ENCODE data around the gene SMARCA1. TPM values are rescaled to one million over a fixed set of nuclear protein-coding genes. Genes with fewer than 3 reads are reported as not detected.

The SMARCA1 gene, protein sequence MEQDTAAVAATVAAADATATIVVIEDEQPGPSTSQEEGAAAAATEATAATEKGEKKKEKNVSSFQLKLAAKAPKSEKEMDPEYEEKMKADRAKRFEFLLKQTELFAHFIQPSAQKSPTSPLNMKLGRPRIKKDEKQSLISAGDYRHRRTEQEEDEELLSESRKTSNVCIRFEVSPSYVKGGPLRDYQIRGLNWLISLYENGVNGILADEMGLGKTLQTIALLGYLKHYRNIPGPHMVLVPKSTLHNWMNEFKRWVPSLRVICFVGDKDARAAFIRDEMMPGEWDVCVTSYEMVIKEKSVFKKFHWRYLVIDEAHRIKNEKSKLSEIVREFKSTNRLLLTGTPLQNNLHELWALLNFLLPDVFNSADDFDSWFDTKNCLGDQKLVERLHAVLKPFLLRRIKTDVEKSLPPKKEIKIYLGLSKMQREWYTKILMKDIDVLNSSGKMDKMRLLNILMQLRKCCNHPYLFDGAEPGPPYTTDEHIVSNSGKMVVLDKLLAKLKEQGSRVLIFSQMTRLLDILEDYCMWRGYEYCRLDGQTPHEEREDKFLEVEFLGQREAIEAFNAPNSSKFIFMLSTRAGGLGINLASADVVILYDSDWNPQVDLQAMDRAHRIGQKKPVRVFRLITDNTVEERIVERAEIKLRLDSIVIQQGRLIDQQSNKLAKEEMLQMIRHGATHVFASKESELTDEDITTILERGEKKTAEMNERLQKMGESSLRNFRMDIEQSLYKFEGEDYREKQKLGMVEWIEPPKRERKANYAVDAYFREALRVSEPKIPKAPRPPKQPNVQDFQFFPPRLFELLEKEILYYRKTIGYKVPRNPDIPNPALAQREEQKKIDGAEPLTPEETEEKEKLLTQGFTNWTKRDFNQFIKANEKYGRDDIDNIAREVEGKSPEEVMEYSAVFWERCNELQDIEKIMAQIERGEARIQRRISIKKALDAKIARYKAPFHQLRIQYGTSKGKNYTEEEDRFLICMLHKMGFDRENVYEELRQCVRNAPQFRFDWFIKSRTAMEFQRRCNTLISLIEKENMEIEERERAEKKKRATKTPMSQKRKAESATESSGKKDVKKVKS
- total RNA-seq: 116 TPM in 3 replicates

DNA sequence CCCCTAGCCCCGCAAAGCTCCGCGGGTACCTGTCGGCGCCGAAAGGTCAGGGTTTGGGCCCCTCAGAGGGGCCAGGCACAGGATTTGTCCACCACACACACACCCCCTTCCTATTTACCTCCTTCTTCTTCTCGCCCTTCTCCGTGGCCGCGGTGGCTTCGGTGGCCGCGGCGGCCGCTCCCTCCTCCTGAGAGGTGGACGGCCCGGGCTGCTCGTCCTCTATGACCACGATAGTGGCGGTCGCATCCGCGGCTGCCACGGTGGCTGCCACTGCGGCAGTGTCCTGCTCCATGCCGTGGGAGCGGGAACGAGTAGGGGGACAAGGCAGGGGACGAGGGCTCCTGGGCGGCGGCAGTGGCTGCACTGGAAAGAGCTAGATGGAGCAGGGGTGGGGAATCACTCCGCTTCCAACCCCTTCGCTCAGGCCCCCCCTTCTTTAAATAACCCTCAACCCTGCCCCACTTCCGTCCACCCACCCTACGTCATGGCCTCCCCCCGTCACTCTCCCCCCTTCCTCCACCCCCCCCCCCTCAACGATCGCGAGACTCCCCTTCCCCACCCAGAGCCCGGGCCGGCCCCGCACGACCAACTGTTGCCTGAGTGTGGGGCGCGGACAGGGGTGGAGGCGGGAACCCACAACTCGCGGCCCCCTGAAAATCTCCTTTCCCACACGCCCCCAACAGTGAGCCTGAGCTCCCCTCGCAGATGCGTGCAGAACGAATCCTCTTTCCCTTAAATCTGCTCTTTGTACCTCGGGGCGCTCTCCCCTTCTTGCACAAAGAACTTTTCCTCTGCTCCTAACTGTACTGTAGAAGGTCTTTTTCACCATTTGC, at the start of gene SMARCA1:
Gene SMARCA1, minus strand, starts transcription at position 412 of the 833 bp plus-strand sequence. Its CDS starts 120 bp downstream, at position 292.
- DNase-seq (ENCODE audit: low spot score in 2 of 2, unreplicated experiment in 2 of 2): peak; percentile 66 to 71
- peaks cover 20% of the 10 kb centered on the region for H3K4me1 Mint-ChIP-seq
- no peaks in the 10 kb centered on the region for H3K36me3 Mint-ChIP-seq
- no peaks in the 10 kb centered on the region for H3K27me3 Mint-ChIP-seq (ENCODE audit: low read depth)
- H3K27ac Mint-ChIP-seq: peak within 1 kb of the TSS; percentile 95
- peaks cover 6% of the 10 kb centered on the region for H3K9me3 Mint-ChIP-seq
- H3K4me3 Mint-ChIP-seq: peak within 1 kb of the TSS; percentile 89
- TF ChIP-seq, protein P1, sequence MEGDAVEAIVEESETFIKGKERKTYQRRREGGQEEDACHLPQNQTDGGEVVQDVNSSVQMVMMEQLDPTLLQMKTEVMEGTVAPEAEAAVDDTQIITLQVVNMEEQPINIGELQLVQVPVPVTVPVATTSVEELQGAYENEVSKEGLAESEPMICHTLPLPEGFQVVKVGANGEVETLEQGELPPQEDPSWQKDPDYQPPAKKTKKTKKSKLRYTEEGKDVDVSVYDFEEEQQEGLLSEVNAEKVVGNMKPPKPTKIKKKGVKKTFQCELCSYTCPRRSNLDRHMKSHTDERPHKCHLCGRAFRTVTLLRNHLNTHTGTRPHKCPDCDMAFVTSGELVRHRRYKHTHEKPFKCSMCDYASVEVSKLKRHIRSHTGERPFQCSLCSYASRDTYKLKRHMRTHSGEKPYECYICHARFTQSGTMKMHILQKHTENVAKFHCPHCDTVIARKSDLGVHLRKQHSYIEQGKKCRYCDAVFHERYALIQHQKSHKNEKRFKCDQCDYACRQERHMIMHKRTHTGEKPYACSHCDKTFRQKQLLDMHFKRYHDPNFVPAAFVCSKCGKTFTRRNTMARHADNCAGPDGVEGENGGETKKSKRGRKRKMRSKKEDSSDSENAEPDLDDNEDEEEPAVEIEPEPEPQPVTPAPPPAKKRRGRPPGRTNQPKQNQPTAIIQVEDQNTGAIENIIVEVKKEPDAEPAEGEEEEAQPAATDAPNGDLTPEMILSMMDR (IDR thresholded peaks at IDR 0.05; ENCODE audit: unreplicated experiment): no peak

DNA sequence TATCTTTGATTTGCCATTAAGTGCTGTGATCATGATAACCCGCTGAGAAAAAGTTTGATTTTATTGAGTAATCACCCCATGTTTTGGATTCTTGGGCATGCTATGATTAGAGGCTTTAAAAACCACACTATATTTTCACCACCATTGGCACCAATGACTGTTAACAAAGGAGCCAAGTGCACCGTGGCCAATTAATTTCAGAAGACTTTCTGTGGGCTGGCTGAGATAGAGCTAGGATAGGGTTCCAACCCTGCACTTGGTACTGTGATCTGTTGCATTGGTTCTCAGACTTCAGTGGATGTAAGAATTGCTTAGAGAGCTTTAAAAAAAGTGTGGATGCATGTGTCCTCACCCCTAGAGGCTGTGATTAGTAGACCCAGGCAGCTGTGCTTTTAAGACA, 49.1 kb upstream of the SMARCA1 start:
- H3K27ac Mint-ChIP-seq: no peak overlapping the region
- H3K36me3 Mint-ChIP-seq: peaks cover 53% of the 10 kb centered on the region
- no peak for DNase-seq (ENCODE audit: low spot score in 2 of 2, unreplicated experiment in 2 of 2)
- TF ChIP-seq, protein P1 (IDR thresholded peaks at IDR 0.05; ENCODE audit: unreplicated experiment): no peak
- H3K27me3 Mint-ChIP-seq (ENCODE audit: low read depth): no peaks in the 10 kb centered on the region
- H3K9me3 Mint-ChIP-seq: no peaks in the 10 kb centered on the region
- peaks cover 7% of the 10 kb centered on the region for H3K4me1 Mint-ChIP-seq
- H3K4me3 Mint-ChIP-seq: no peak overlapping the region

DNA sequence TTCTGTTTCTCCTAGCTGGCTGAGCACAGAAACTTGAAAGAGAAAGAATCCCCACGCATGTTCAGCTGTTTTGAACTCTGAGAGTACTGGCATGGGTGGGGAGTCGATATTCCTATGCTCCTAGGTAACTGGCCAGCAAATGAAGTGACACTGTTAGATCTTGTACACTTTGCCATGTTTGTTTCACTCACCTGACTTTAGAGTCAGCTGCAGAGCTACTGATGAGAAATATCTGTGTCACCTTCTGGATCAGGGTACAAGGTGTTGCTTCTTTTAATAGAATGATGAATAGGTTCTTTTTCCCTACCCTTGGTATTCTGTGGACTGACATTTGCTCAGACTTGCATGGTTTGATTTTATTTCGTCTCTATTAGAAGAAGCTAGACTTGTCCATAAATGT, 45.1 kb upstream of the SMARCA1 start:
- TF ChIP-seq, protein P1 (IDR thresholded peaks at IDR 0.05; ENCODE audit: unreplicated experiment): no peak
- no peak overlapping the region for H3K4me3 Mint-ChIP-seq
- DNase-seq (ENCODE audit: low spot score in 2 of 2, unreplicated experiment in 2 of 2): no peak
- H3K9me3 Mint-ChIP-seq: peaks cover 3% of the 10 kb centered on the region
- H3K27ac Mint-ChIP-seq: no peak overlapping the region
- H3K27me3 Mint-ChIP-seq (ENCODE audit: low read depth): no peaks in the 10 kb centered on the region
- H3K4me1 Mint-ChIP-seq: peaks cover 15% of the 10 kb centered on the region
- peaks cover 40% of the 10 kb centered on the region for H3K36me3 Mint-ChIP-seq

DNA sequence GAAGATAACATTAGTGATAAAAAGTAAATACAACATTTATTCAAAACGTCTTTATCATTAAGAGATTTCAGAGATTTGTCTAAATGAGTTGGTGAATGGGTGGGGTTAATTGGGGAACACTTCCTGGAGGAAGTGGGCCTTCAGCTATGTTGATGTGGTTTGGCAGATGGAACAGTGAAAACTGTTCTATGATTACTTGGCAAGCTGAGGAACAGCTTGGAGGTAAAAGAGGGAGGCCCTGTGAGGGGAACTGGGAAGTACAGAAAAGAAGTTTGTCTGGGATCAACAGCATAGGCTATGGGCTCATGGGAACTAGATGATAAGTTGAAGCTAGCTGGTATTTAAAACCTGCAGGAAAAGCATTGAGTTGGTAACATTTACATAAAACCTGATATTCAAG, 42.8 kb upstream of the SMARCA1 start:
- peaks cover 15% of the 10 kb centered on the region for H3K4me1 Mint-ChIP-seq
- peak overlapping the region; percentile 50 for H3K27ac Mint-ChIP-seq
- H3K9me3 Mint-ChIP-seq: peaks cover 4% of the 10 kb centered on the region
- no peak for DNase-seq (ENCODE audit: low spot score in 2 of 2, unreplicated experiment in 2 of 2)
- H3K4me3 Mint-ChIP-seq: no peak overlapping the region
- TF ChIP-seq, protein P1 (IDR thresholded peaks at IDR 0.05; ENCODE audit: unreplicated experiment): no peak
- peaks cover 52% of the 10 kb centered on the region for H3K36me3 Mint-ChIP-seq
- H3K27me3 Mint-ChIP-seq (ENCODE audit: low read depth): no peaks in the 10 kb centered on the region
